Upper lobe of left lung (tissue), 4 donors: ENCODE data around the gene LNPK.

Source experiments
- CTCF ChIP-seq, 6 experiments: fragments of 450-650 bp in 4 of 6; fragments of 200-600 bp in 2 of 6; sonication (generic) in 2 of 6; IDR thresholded peaks; one replicate each; pipeline ENCODE4 v1.5.1; 2016 to 2019; ENCODE audit warnings: antibody characterized with exemption in 6 of 6
- EP300 ChIP-seq, 4 donors: sonication (generic); formaldehyde crosslinking; IDR thresholded peaks; one replicate each; pipeline ENCODE4 v1.5.1; 2017; ENCODE audit warnings: antibody characterized with exemption in 4 of 4, control low read depth in 2 of 4
- POLR2A ChIP-seq, 4 donors: fragments of 450-650 bp; IDR thresholded peaks; one replicate each; pipeline ENCODE4 v1.5.1; 2016 to 2017; ENCODE audit warnings: antibody characterized with exemption in 4 of 4, mild to moderate bottlenecking in 2 of 4
- POLR2AphosphoS5 ChIP-seq, 2 donors: sonication (generic); formaldehyde crosslinking; IDR thresholded peaks; one replicate each; pipeline ENCODE4 v1.5.1; 2017; ENCODE audit warnings: antibody characterized with exemption in 2 of 2

- no peak for TF ChIP-seq POLR2A (IDR thresholded peaks at IDR 0.05)
- no peak for TF ChIP-seq CTCF (IDR thresholded peaks at IDR 0.05)
- TF ChIP-seq POLR2AphosphoS5 (IDR thresholded peaks at IDR 0.05), result no peak
- TF ChIP-seq EP300 (IDR thresholded peaks at IDR 0.05), result no peak
These were observed 36.6 kb upstream of the LNPK start for GRCh38 chr2:176038694-176039093.
